ENCODE data around the gene ZSCAN12. TPM values are rescaled to one million over a fixed set of nuclear protein-coding genes. Genes with fewer than 3 reads are reported as not detected.

The ZSCAN12 gene
- total RNA-seq, 1 experiment from 2014 or later, result 0.81 TPM

- Histone ChIP-seq H4K20me1 (ENCODE audit: insufficient read depth) (no peaks in the 10 kb centered on the region), H2AFZ (ENCODE audit: low read depth, low read length, poor library complexity, severe bottlenecking) (no peak overlapping the region), H3K4me1 (ENCODE audit: control insufficient read depth in 1 of 2, insufficient read depth in 2 of 2, low read length in 2 of 2) (peaks cover 39 to 64% of the 10 kb centered on the region in 2 experiments), H3K9me3 (ENCODE audit: control insufficient read depth in 1 of 2, insufficient read depth in 1 of 2, low read depth in 1 of 2, low read length in 2 of 2) (no peaks in the 10 kb centered on the region), H3K79me2 (ENCODE audit: insufficient read depth, low read length) (peaks cover 69% of the 10 kb centered on the region), H3K4me3 (replicated peaks in 1 of 2; ENCODE audit: low read depth in 1 of 2, low read length in 2 of 2) (peak overlapping the region; percentile 42 to 51), H3K27me3 (ENCODE audit: insufficient read depth, low read length) (no peaks in the 10 kb centered on the region), H3K9me2 (ENCODE audit: insufficient read depth) (no peaks in the 10 kb centered on the region), H3K9ac (ENCODE audit: low read length) (peak overlapping the region; percentile 70), H3K4me2 (ENCODE audit: low read length) (peak overlapping the region; percentile 94), H3K36me3 (ENCODE audit: control insufficient read depth in 1 of 2, insufficient read depth in 2 of 2, low read length in 2 of 2) (0 out of 4 replicates have a peak, but pooled peaks cover 0 to 4% of the 10 kb centered on the region in 2 experiments), H3K27ac (ENCODE audit: low read depth, low read length) (peak overlapping the region; percentile 85)
- ATAC-seq (peak; percentile 41), DNase-seq (ENCODE audit: low read depth, low spot score) (peak; percentile 80)
- CTCF ChIA-PET, result interaction anchor here (1.9 to 2.7 kb wide), 2 partner anchors 30 to 213 kb away, joined by 8 to 20 read pairs; partner anchors contain the start of gene ZKSCAN8
- RAD21 ChIA-PET (ENCODE audit: low non-redundant PET in 1 of 2, low total read pairs in 2 of 2, uncharacterized antibody in 2 of 2, unreplicated experiment in 2 of 2), result no interaction called here
- no TSS peak for BruUV-seq (replicated peaks)
- POLR2A ChIA-PET, result interaction anchor here (1.9 to 2.9 kb wide), 4 partner anchors 18 to 461 kb away, joined by 5 to 14 read pairs (median 8); partner anchors contain the start of genes ZKSCAN8 and ZSCAN31
- intact Hi-C loops (cut with micrococcal nuclease), result loop anchor here (5.0 to 10.0 kb wide), 3 partner anchors 127 to 449 kb away; partner anchors contain the start of gene ZSCAN9
- peak; percentile 66 for TF ChIP-seq FOSL1 (IDR thresholded peaks at IDR 0.05; ENCODE audit: low read depth)
- peak; percentile 51; the same call in 1 of the 2 replicates for TF ChIP-seq CEBPB (IDR thresholded peaks at IDR 0.05; ENCODE audit: low read depth)
- TF ChIP-seq JUND (IDR thresholded peaks at IDR 0.05), result peak; percentile 75
- TF ChIP-seq MAX (IDR thresholded peaks at IDR 0.05), result peak; percentile 74
- TF ChIP-seq POLR2AphosphoS5 (IDR thresholded peaks at IDR 0.05; ENCODE audit: low read depth, low read length), result peak; percentile 59
- no peak for TF ChIP-seq EZH2phosphoT487 (IDR thresholded peaks at IDR 0.05; ENCODE audit: borderline replicate concordance)
- TF ChIP-seq EGR1 (IDR thresholded peaks at IDR 0.05; ENCODE audit: low read depth), result no peak
- no peak for TF ChIP-seq EZH2 (IDR thresholded peaks at IDR 0.05)
- peak; percentile 70 for TF ChIP-seq CBX3 (IDR thresholded peaks at IDR 0.05; ENCODE audit: low read depth)
- no peak for TF ChIP-seq TCF7L2 (IDR thresholded peaks at IDR 0.05; ENCODE audit: borderline replicate concordance, extremely low read depth, insufficient read depth, insufficient read length)
- peak; percentile 64; the same call in 1 of the 2 replicates for TF ChIP-seq SIN3A (IDR thresholded peaks at IDR 0.05; ENCODE audit: low read depth)
- peak; percentile 67 for TF ChIP-seq SP1 (IDR thresholded peaks at IDR 0.05; ENCODE audit: low read depth)
- no peak for TF ChIP-seq ELF1 (IDR thresholded peaks at IDR 0.05; ENCODE audit: borderline replicate concordance, low read depth)
- 0 out of 2 replicates have a peak, but pooled peaks have one; percentile 39 for TF ChIP-seq SRF (IDR thresholded peaks at IDR 0.05; ENCODE audit: low read depth)
Observed at GRCh38 chr6:28353981-28354676, 45.4 kb downstream of the ZSCAN12 start.
